GM12878 (cell line): ENCODE data around the gene RNF175. TPM values are rescaled to one million over a fixed set of nuclear protein-coding genes. Genes with fewer than 3 reads are reported as not detected.
A peak's percentile ranks its signal among the peaks of the same experiment; 100 is the strongest.

Source experiments
- ATAC-seq: fragments of 200-7000 bp; cut with Tn5 transposase; 3 replicates; pipeline ENCODE4 v1.9.1; 2020; ENCODE audit warnings: mild to moderate bottlenecking, moderate library complexity
- BruUV-seq: library from RNA; stranded (reverse); fragments of 400-500 nt; replicated peaks from 2 replicates; lab custom pipeline; 2021; lab: Mats Ljungman, UMichigan
- CTCF ChIA-PET: fragments of 300-600 bp; sonication (Branson Sonifier 250); formaldehyde crosslinking; extraction: SDS; loops from one replicate; lab custom pipeline; 2021; ENCODE audit warnings: inconsistent platforms; lab: Yijun Ruan, JAX
- POLR2A ChIA-PET: fragments of 350-600 bp; formaldehyde crosslinking; extraction: SDS; loops from one replicate; lab custom pipeline; 2021; ENCODE audit warnings: inconsistent platforms; lab: Charles Lee
- RAD21 ChIA-PET: fragments of 300-600 bp; sonication (Branson Sonifier 250); formaldehyde crosslinking; loops from one replicate; lab custom pipeline; 2023; ENCODE audit warnings: antibody characterized with exemption; ENCODE audit not compliant: unreplicated experiment; lab: Charles Lee
- SMC1A ChIA-PET: fragments of 300-600 bp; sonication (Branson Sonifier 250); formaldehyde crosslinking; loops from one replicate; lab custom pipeline; 2023; ENCODE audit not compliant: unreplicated experiment, uncharacterized antibody; lab: Charles Lee
- DNase-seq: peaks from one replicate; pipeline ENCODE4 v3.0.0-alpha.2; 2011; ENCODE audit warnings: low read depth, low spot score
- FAIRE-seq: peaks from 3 replicates; lab custom pipeline; 2011; peaks lifted over from hg19 to GRCh38; lab: Jason Lieb, UNC
- H2AFZ ChIP-seq: 2 replicates; pipeline ENCODE4 v1.6.0; 2011; ENCODE audit warnings: low read depth, low read length, control low read depth; ENCODE audit not compliant: control insufficient read depth
- H3K27ac ChIP-seq: 2 replicates; pipeline ENCODE4 v1.5.1; 2011; ENCODE audit warnings: control low read depth; ENCODE audit not compliant: control insufficient read depth, insufficient read depth
- H3K27me3 ChIP-seq, 2 experiments: replicated peaks in 1 of 2; 2 replicates each; pipeline versions ENCODE4 v1.6.0 to v1.6.1; 2011; ENCODE audit warnings: low read length in 1 of 2; ENCODE audit not compliant: control insufficient read depth in 2 of 2, insufficient read depth in 2 of 2
- H3K36me3 ChIP-seq, 2 experiments: 2 replicates each; pipeline ENCODE4 v1.5.1; 2011; ENCODE audit warnings: low read length in 1 of 2; ENCODE audit not compliant: control insufficient read depth in 2 of 2, insufficient read depth in 2 of 2
- H3K4me1 ChIP-seq: 2 replicates; pipeline ENCODE4 v1.6.1; 2011; ENCODE audit warnings: mild to moderate bottlenecking, low read length, moderate library complexity, mixed read lengths; ENCODE audit not compliant: control insufficient read depth, insufficient read depth
- H3K4me2 ChIP-seq: 2 replicates; pipeline ENCODE4 v1.6.0; 2011; ENCODE audit warnings: control low read depth; ENCODE audit not compliant: control insufficient read depth, insufficient read depth
- H3K4me3 ChIP-seq: fragments of 200-600 bp; sonication (generic); 2 replicates; pipeline ENCODE4 v1.5.1; 2016
- H3K79me2 ChIP-seq: 2 replicates; pipeline ENCODE4 v1.6.0; 2011; ENCODE audit warnings: low read length; ENCODE audit not compliant: control insufficient read depth, insufficient read depth
- H3K9ac ChIP-seq: 2 replicates; pipeline ENCODE4 v1.8.0; 2011; ENCODE audit warnings: low read length, control low read depth, mixed read lengths; ENCODE audit not compliant: control insufficient read depth, insufficient read depth
- H3K9me3 ChIP-seq: replicated peaks from 3 replicates; pipeline ENCODE4 v1.5.1; 2011; ENCODE audit warnings: mild to moderate bottlenecking, low read length; ENCODE audit not compliant: control insufficient read depth, insufficient read depth
- H4K20me1 ChIP-seq: 2 replicates; pipeline ENCODE4 v1.6.0; 2011; ENCODE audit not compliant: control insufficient read depth, insufficient read depth
- ATF7 ChIP-seq: fragments of 450-650 bp; IDR thresholded peaks from 2 replicates; pipeline ENCODE4 v1.6.1; 2016; ENCODE audit warnings: low read depth, mild to moderate bottlenecking
- BHLHE40 ChIP-seq, 2 experiments: fragments of 450-650 bp in 1 of 2; IDR thresholded peaks; 2 replicates each; pipeline ENCODE4 v1.6.1; 2011 to 2017; ENCODE audit warnings: low read depth in 2 of 2, borderline replicate concordance in 1 of 2, improper control_type of control experiment in 1 of 2, low read length in 1 of 2, mild to moderate bottlenecking in 1 of 2
- CREM ChIP-seq: IDR thresholded peaks from 2 replicates; pipeline ENCODE4 v1.6.1; 2014; ENCODE audit warnings: antibody characterized with exemption, low read depth
- CTCF ChIP-seq, 3 experiments: IDR thresholded peaks in 2 of 3; conservative IDR thresholded peaks in 1 of 3; 2 replicates each; pipeline ENCODE4 v1.5.1; 2011; ENCODE audit warnings: low read depth in 3 of 3, low read length in 3 of 3, mild to moderate bottlenecking in 3 of 3, control low read depth in 2 of 3, moderate library complexity in 2 of 3, inconsistent platforms in 1 of 3, mixed read lengths in 1 of 3; ENCODE audit not compliant: control insufficient read depth in 2 of 3, insufficient read depth in 1 of 3; ENCODE audit errors: extremely low read depth in 1 of 3
- IRF3 ChIP-seq: fragments of 450-650 bp; IDR thresholded peaks from 2 replicates; pipeline ENCODE4 v1.6.1; 2014; ENCODE audit warnings: mild to moderate bottlenecking
- MTA3 ChIP-seq: IDR thresholded peaks from 2 replicates; pipeline ENCODE4 v1.6.1; 2012; ENCODE audit warnings: low read length, inconsistent platforms, borderline replicate concordance
- RAD21 ChIP-seq: IDR thresholded peaks from 2 replicates; pipeline ENCODE4 v1.6.1; 2011; ENCODE audit warnings: mild to moderate bottlenecking, low read depth, low read length, moderate library complexity; ENCODE audit not compliant: insufficient read depth
- SMARCA5 ChIP-seq: fragments of 450-650 bp; IDR thresholded peaks from 2 replicates; pipeline ENCODE4 v1.6.1; 2017; ENCODE audit warnings: mild to moderate bottlenecking
- SMC3 ChIP-seq: IDR thresholded peaks from 2 replicates; pipeline ENCODE4 v1.6.1; 2011; ENCODE audit warnings: low read length, improper control_type of control experiment, borderline replicate concordance
- ZBTB33 ChIP-seq: fragments of 450-650 bp; IDR thresholded peaks from 2 replicates; pipeline ENCODE4 v1.6.1; 2017; ENCODE audit warnings: mild to moderate bottlenecking
- WGBS: methylation state at CpG from one replicate; pipeline ENCODE4 v1.1.6; 2016; ENCODE audit warnings: low lambda C conversion rate; ENCODE audit not compliant: insufficient replicate concordance, insufficient coverage; ENCODE audit errors: missing lambda C conversion rate; 5-methylcytosine and 5-hydroxymethylcytosine counted together
- in situ Hi-C: fragments of 300-500 bp; cut with MboI; formaldehyde crosslinking; loops from 9 replicates; pipeline ENCODE4 v1.14.3; 2018; ENCODE audit warnings: mixed read lengths
- intact Hi-C: fragments of 100-400 bp; cut with micrococcal nuclease; formaldehyde crosslinking; loops from one replicate; pipeline ENCODE4 v1.14.2; 2022; ENCODE audit not compliant: unreplicated experiment
- polyA plus RNA-seq, 11 experiments: library from polyadenylated mRNA; depleted of rRNA in 4 of 11; unstranded in 6 of 11; stranded (reverse) in 5 of 11; fragments of >200 nt; fragmentation: Nextera tagmentation in 4 of 11; fragmentation: Illumina TruSeq in 1 of 11; extraction: Ambion mirVana in 4 of 11; extraction: Trizol in 1 of 11; gene quantifications; 1 replicate in 1 of 11; 2 replicates in 10 of 11; pipeline versions ENCODE4 v1.2.1 to v1.2.3, GENCODE V29; 2011 to 2016; ENCODE audit warnings: inconsistent platforms in 2 of 11, missing spikeins in 2 of 11, low read depth in 1 of 11
- total RNA-seq, 4 experiments: library from RNA; depleted of rRNA in 3 of 4; stranded (reverse); fragments of >200 nt in 3 of 4; fragmentation: Illumina TruSeq in 1 of 4; extraction: Trizol in 1 of 4; gene quantifications; 2 replicates each; pipeline versions ENCODE4 v1.2.1 to v1.2.3, GENCODE V29; 2013 to 2021

RNF175 gene
- total and polyA plus RNA-seq, 10 of the 15 experiments (the other 5 are each of a cell fraction or from before 2014, with no cell fraction given), result not detected

- CTCF ChIA-PET, result interaction anchor here (0.7 to 2.7 kb wide), 15 partner anchors 9 to 720 kb away, joined by 3 to 25 read pairs (median 3); no protein-coding TSS in a partner anchor
- FAIRE-seq, result peak; percentile 81
These were observed 26.3 kb upstream of the RNF175 start for GRCh38 chr4:153785910-153786721.

More at GRCh38 chr4:153785910-153786721, 26.3 kb upstream of the RNF175 start:
- TF ChIP-seq RAD21 (peak; percentile 55), SMARCA5 (no peak), ATF7 (no peak), MTA3 (no peak), ZBTB33 (no peak), CREM (no peak), IRF3 (no peak), CTCF (IDR thresholded peaks at IDR 0.05 in 2 of 3, conservative IDR thresholded peaks at IDR 0.05 in 1 of 3; ENCODE audit: control insufficient read depth in 2 of 3, extremely low read depth in 1 of 3, insufficient read depth in 1 of 3, low read depth in 3 of 3, low read length in 3 of 3) (peak; percentile 34 to 52 (median 43)), BHLHE40 (IDR thresholded peaks at IDR 0.05; ENCODE audit: borderline replicate concordance in 1 of 2, low read depth in 2 of 2, low read length in 1 of 2) (no peak), SMC3 (peak; percentile 27; the same call in 1 of the 2 replicates)
- Histone ChIP-seq H3K4me2 (no peak overlapping the region), H3K36me3 (no peaks in the 10 kb centered on the region), H3K9me3 (no peaks in the 10 kb centered on the region; the same call in 2 of the 3 replicates), H3K4me3 (no peak overlapping the region), H4K20me1 (no peaks in the 10 kb centered on the region), H3K27ac (no peak overlapping the region), H3K9ac (no peak overlapping the region), H2AFZ (no peak overlapping the region), H3K79me2 (no peaks in the 10 kb centered on the region), H3K4me1 (0 out of 2 replicates have a peak, but pooled peaks cover 3% of the 10 kb centered on the region), H3K27me3 (peaks cover 19 to 31% of the 10 kb centered on the region in 2 experiments)
- ATAC-seq, result peak; percentile 67
- no peak for DNase-seq
- intact Hi-C loops, result loop anchor here (1.0 to 10.0 kb wide), 2 partner anchors 229 to 296 kb away; no protein-coding TSS in a partner anchor
- ChIA-PET RAD21 (interaction anchor here (0.6 to 1.3 kb wide), 11 partner anchors 184 to 830 kb away, joined by 3 to 6 read pairs (median 3); partner anchors contain the start of gene PLRG1), SMC1A (interaction anchor here (0.7 to 2.1 kb wide), 6 partner anchors 11 to 720 kb away, joined by 3 to 6 read pairs (median 3); no protein-coding TSS in a partner anchor), POLR2A (no interaction called here)
- 13% methylated on average over 3 of the region's 3 CpGs for WGBS
- no TSS peak for BruUV-seq
- in situ Hi-C loops, result no loop called here
